Measurements from ENCODE around the gene SPATA16. TPM values are rescaled to one million over a fixed set of nuclear protein-coding genes. Genes with fewer than 3 reads are reported as not detected.
"Not testable (repeated sequence)": the region's sequence is repeated elsewhere in the genome, so short reads cannot be mapped to it uniquely, and the experiment has no call there.

The SPATA16 gene
- total RNA-seq, 1 donor, result not detected

GRCh38 chr3:172918165-172918564 lies 222.9 kb downstream of the SPATA16 start:
- H3K27me3 ChIP-seq (ENCODE audit: insufficient read depth, low read length), result no peaks in the 10 kb centered on the region
- no peaks in the 10 kb centered on the region for H3K9me3 ChIP-seq (ENCODE audit: low read depth, low read length)
- no peaks in the 10 kb centered on the region for H3K4me1 ChIP-seq (ENCODE audit: insufficient read depth, low read length)
- H3K4me3 ChIP-seq (ENCODE audit: low read length), result no peak overlapping the region

DNA sequence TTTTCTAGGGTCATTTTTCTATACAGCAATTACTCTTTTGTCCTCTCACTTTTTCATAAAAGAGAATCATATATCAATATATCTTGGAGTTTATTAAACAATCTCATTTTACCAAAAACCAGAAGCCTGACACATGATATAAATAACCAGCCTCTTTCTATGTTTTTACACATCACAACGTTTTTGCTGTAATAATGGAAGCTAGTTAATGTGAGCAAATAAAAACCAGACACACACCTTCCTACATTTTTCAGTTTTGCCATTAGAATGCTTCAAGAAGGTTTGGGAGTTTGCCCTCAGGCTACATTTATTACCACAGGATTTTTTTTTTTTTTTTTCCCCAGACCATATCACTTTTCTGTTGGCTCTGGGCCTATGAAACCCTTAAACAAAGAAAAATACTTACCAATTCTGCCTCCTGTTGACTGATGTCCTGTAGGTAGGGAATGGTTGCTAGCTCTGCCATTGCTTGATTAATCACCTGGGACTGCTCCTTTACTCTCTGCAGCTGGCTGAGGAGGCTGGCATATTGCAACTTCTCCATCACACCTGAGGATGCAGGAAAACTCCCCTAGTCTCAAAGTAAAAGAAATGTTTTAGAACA lies 225.0 kb downstream of the SPATA16 start:
- no peak overlapping the region for H3K4me3 ChIP-seq (ENCODE audit: low read length)
- H3K9me3 ChIP-seq (ENCODE audit: low read depth, low read length), result no peaks in the 10 kb centered on the region
- H3K4me1 ChIP-seq (ENCODE audit: insufficient read depth, low read length), result no peaks in the 10 kb centered on the region
- H3K27me3 ChIP-seq (ENCODE audit: insufficient read depth, low read length), result no peaks in the 10 kb centered on the region

DNA sequence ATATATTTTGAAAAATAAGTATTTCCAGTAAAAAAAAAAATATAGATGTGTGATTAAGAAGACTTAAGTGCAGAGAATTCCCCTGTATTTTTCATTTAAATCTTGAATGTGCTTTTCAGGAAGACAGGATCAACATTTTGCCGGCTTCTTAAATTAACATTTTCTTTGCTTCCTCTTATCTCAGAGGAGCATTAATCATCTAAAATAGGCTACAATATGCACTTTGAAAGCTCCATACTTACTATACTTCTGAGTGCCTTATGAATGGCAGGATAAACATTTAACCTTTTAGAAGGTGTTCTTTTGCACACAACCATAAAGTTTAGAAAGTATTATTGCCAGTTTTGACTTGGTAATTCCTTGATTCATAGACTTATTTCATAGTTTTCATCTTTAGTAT lies 226.2 kb downstream of the SPATA16 start:
- no peak overlapping the region for H3K4me3 ChIP-seq (ENCODE audit: low read length)
- no peaks in the 10 kb centered on the region for H3K27me3 ChIP-seq (ENCODE audit: insufficient read depth, low read length)
- no peaks in the 10 kb centered on the region for H3K9me3 ChIP-seq (ENCODE audit: low read depth, low read length)
- H3K4me1 ChIP-seq (ENCODE audit: insufficient read depth, low read length), result no peaks in the 10 kb centered on the region

DNA sequence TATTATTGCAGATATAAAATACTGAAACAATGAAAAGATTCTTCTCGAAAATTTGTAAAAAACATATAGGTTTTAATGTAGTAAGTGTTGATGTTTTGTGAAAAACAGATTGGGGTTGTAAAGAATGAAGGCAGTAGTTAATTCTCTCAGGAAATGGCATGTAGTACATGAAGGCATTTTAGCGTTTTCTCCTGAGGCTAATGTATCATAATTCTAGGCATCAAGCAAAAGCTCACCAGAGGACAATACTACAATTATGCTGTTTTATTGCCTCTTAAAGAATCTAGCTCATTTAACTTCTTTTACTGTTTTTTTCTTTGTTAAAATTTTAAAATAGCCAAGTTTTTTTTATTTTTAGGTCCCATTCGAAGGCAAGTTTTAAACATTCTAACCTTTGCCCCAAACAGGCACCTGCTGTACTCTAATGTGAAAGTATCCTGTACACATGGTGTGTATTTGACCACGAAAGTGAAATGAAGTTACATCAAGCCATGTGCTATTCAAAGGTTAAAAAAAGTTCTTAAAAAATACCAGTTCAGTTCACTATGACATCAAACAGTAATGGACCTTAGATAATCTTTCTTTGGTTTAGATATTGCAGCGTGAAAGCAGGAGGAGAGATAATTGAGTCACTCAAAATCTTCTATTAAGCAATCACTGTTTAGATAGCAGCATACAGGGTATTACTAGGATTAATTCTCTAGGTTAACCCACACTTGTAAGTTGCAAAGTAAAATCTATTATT lies 227.0 kb downstream of the SPATA16 start:
- H3K4me1 ChIP-seq (ENCODE audit: insufficient read depth, low read length), result no peaks in the 10 kb centered on the region
- H3K4me3 ChIP-seq (ENCODE audit: low read length), result no peak overlapping the region

DNA sequence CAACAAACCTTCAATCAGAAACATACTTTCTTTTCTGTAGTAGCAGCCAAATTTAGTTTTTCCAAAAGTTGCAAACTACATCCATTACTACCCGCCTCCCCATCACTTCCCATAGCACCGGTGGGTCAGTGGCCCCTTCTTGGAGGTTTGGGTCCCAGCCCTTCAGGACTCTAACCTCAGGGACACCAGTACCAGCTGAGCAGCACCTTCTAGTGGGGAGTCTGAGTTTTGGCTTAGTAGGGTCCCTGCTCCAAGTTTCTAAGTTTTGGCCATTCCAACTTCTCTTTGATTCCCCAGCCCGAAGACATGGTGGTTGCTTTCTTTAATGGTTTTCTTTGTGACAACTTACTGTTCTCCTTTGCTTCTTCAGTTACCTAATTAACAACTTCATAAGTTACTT lies 229.9 kb downstream of the SPATA16 start:
- no peaks in the 10 kb centered on the region for H3K27me3 ChIP-seq (ENCODE audit: insufficient read depth, low read length)
- H3K4me1 ChIP-seq (ENCODE audit: insufficient read depth, low read length), result no peaks in the 10 kb centered on the region
- no peaks in the 10 kb centered on the region for H3K9me3 ChIP-seq (ENCODE audit: low read depth, low read length)
- H3K4me3 ChIP-seq (ENCODE audit: low read length), result no peak overlapping the region

More for the DNA sequence above, 227.0 kb downstream of the SPATA16 start:
- H3K9me3 ChIP-seq (ENCODE audit: low read depth, low read length), result no peaks in the 10 kb centered on the region
- H3K27me3 ChIP-seq (ENCODE audit: insufficient read depth, low read length), result no peaks in the 10 kb centered on the region

DNA sequence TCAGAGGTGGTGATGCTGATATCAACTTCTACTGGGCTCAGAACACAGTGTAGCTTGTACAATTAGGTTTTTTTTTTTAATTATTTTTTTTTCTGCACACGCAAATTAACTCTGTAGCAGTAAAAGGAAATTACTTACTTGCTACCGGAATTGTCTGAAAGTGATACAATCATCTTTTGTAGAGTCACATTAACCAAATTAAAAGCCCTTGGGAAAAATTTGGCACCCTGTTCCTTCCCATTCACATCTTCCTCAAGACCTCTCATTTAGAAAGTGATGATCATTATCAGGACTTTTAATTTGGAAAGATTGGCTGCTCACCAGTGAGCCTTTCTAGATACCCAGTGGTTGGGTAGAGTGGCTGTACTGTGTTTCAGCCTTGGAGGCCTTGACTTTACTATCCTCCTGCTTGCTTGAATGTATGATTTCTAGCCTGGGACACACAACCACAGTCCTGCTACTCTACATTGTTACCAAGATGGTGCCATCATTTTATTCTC lies 232.2 kb downstream of the SPATA16 start:
- Histone ChIP-seq H3K9me3 (ENCODE audit: low read depth, low read length) (no peaks in the 10 kb centered on the region), H3K4me3 (ENCODE audit: low read length) (no peak overlapping the region), H3K27me3 (ENCODE audit: insufficient read depth, low read length) (no peaks in the 10 kb centered on the region), H3K4me1 (ENCODE audit: insufficient read depth, low read length) (no peaks in the 10 kb centered on the region)

DNA sequence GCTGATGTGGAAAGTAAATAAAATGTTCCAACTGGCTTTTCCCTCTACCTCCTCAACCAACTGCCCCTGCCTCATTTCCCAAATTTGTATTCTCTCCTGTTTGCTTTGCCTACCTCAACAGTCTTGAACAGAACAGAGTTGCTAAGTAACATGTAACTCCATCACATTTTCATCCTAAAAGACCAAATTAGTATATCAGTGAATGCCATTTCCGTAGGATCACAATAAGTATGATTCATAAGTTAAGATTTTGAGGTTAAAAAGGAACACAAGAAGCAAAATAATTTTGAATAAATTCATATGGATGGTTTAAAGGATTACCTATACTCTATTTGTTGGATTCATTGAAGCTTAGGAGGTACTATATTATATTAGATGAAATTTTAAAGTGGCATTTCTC lies 235.6 kb downstream of the SPATA16 start:
- H3K4me3 ChIP-seq (ENCODE audit: low read length), result no peak overlapping the region

DNA sequence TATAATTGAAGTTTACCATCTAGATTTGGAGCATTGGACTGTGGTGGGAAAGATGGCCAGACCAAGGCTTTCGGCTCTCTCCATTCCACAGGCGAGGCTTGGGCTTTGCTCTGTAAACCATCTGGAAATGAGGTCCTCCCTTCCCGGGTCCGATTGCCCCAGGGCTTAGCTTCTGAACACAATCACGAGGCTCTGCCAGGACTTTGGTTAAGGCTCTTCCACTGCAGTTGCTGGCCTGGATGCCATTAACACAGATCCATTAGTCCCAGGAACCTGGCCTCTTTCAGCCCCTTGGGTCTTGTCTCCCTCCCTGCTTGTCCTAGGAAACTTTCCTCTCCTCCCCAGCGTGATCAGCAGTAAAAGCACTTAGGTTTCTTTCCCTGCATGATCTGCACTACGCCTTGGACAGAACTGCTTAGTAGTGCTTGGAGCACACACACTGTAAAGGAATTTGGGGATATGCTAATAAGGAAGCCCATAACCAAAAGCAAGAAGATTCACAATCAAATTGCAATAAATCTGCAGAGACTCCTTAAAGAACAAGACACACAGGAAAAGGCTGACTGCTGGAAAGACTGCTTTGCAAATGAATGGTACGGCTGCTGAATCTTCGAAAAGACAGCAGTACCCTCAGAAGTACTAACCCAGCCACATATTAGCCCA lies 236.2 kb downstream of the SPATA16 start:
- H3K4me3 ChIP-seq (ENCODE audit: low read length), result no peak overlapping the region
- H3K4me1 ChIP-seq (ENCODE audit: insufficient read depth, low read length), result no peaks in the 10 kb centered on the region
- H3K9me3 ChIP-seq (ENCODE audit: low read depth, low read length), result no peaks in the 10 kb centered on the region
- H3K27me3 ChIP-seq (ENCODE audit: insufficient read depth, low read length), result no peaks in the 10 kb centered on the region

More for the DNA sequence above, 235.6 kb downstream of the SPATA16 start:
- H3K27me3 ChIP-seq (ENCODE audit: insufficient read depth, low read length), result no peaks in the 10 kb centered on the region
- no peaks in the 10 kb centered on the region for H3K4me1 ChIP-seq (ENCODE audit: insufficient read depth, low read length)
- H3K9me3 ChIP-seq (ENCODE audit: low read depth, low read length), result no peaks in the 10 kb centered on the region

- Histone ChIP-seq H3K9me3 (ENCODE audit: low read depth, low read length) (peaks cover 9% of the 10 kb centered on the region), H3K4me1 (ENCODE audit: insufficient read depth, low read length) (no peaks in the 10 kb centered on the region), H3K4me3 (ENCODE audit: low read length) (no peak overlapping the region), H3K27me3 (ENCODE audit: insufficient read depth, low read length) (no peaks in the 10 kb centered on the region)
These were observed 237.3 kb downstream of the SPATA16 start for GRCh38 chr3:172903642-172904320.

GRCh38 chr3:172892158-172892557 lies 248.9 kb downstream of the SPATA16 start:
- Histone ChIP-seq H3K4me3 (ENCODE audit: low read length) (no peak overlapping the region), H3K27me3 (ENCODE audit: insufficient read depth, low read length) (no peaks in the 10 kb centered on the region), H3K4me1 (ENCODE audit: insufficient read depth, low read length) (no peaks in the 10 kb centered on the region), H3K9me3 (ENCODE audit: low read depth, low read length) (no peaks in the 10 kb centered on the region)

- Histone ChIP-seq H3K4me3 (ENCODE audit: low read length) (no peak overlapping the region), H3K9me3 (ENCODE audit: low read depth, low read length) (no peaks in the 10 kb centered on the region), H3K4me1 (ENCODE audit: insufficient read depth, low read length) (no peaks in the 10 kb centered on the region), H3K27me3 (ENCODE audit: insufficient read depth, low read length) (no peaks in the 10 kb centered on the region)
These were observed 255.3 kb downstream of the SPATA16 start for GRCh38 chr3:172885704-172886103.

- Histone ChIP-seq H3K27me3 (ENCODE audit: insufficient read depth, low read length) (no peaks in the 10 kb centered on the region), H3K9me3 (ENCODE audit: low read depth, low read length) (no peaks in the 10 kb centered on the region), H3K4me3 (ENCODE audit: low read length) (no peak overlapping the region), H3K4me1 (ENCODE audit: insufficient read depth, low read length) (no peaks in the 10 kb centered on the region)
These were observed 258.5 kb downstream of the SPATA16 start for GRCh38 chr3:172882563-172882962.

DNA sequence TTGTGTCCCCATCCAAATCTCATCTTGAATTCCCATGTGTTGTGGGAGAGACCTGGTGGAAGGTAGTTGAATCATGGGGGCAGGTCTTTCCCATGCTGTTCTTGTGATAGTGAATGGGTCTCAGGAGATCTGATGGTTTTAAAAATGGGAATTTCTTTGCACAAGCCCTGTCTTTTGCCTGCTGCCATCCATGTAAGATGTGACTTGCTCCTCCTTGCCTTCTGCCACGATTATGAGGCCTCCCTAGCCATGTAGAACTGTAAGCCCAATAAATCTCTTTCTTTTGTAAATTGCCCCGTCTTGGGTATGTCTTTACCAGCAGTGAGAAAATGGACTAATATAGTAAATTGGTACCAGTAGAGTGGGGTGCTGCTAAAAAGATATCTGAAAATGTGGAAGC lies 261.7 kb downstream of the SPATA16 start:
- H3K4me3 ChIP-seq (ENCODE audit: low read length); H3K9me3 ChIP-seq (ENCODE audit: low read depth, low read length); H3K4me1 ChIP-seq (ENCODE audit: insufficient read depth, low read length); H3K27me3 ChIP-seq (ENCODE audit: insufficient read depth, low read length): not testable (repeated sequence)

- H3K4me3 ChIP-seq (ENCODE audit: low read length), result no peak overlapping the region
- no peaks in the 10 kb centered on the region for H3K9me3 ChIP-seq (ENCODE audit: low read depth, low read length)
- H3K4me1 ChIP-seq (ENCODE audit: insufficient read depth, low read length), result no peaks in the 10 kb centered on the region
- no peaks in the 10 kb centered on the region for H3K27me3 ChIP-seq (ENCODE audit: insufficient read depth, low read length)
These were observed 264.0 kb downstream of the SPATA16 start for GRCh38 chr3:172877011-172877410.

- no peaks in the 10 kb centered on the region for H3K27me3 ChIP-seq (ENCODE audit: insufficient read depth, low read length)
- H3K4me3 ChIP-seq (ENCODE audit: low read length), result no peak overlapping the region
- H3K4me1 ChIP-seq (ENCODE audit: insufficient read depth, low read length), result no peaks in the 10 kb centered on the region
- H3K9me3 ChIP-seq (ENCODE audit: low read depth, low read length), result no peaks in the 10 kb centered on the region
These were observed 264.7 kb downstream of the SPATA16 start for GRCh38 chr3:172876297-172876696.

Measured in mononuclear cell (primary cell).